Stimulated activated CD8-positive, alpha-beta memory T cell treated with anti-CD3 and anti-CD28 coated beads, Interleukin-12 subunit alpha, Interleukin-12 subunit beta, amount 100 ng/mL, for 1 hour (primary cell): Measurements from ENCODE around the gene PRKCG.

Experiments
- DNase-seq: peaks from one replicate; pipeline ENCODE4 v3.0.0-alpha.2; 2020; ENCODE audit warnings: low read depth

Gene PRKCG

DNA sequence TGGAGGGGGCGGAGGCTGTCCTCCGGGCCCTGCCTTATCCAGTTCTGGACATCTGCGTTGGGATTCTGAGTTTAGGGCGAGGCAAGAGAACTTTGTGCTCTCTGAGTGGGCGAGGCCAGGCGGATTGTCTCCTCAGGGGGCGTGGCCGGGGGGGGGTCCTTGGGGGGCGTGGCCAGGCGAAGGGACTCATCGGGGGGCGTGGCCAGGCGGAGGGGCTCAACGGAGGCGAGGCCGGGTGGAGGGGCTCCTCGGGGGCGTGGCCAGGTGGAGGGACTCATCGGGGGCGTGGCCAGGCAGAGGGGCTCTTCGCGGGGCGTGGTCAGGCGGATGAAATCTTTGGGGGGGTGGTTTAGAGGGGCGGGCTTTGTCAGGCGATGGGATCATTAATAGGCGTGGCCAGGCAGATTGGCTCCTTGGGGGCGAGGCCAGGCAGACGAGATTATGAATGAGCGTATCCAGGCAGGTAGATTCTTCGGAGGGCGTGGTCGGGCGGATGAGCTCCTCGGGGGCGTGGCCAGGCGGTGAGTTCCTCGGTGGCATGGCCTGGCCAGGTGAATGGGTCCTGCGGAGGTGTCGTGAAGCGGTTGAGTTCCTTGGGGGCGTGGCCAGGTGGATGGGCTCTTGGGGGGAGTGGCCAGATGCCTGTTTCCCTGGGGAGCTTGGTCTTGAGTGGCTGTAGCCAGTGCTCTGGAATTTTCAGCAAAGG lies 16.8 kb downstream of the PRKCG start:
- no peak for DNase-seq

DNA sequence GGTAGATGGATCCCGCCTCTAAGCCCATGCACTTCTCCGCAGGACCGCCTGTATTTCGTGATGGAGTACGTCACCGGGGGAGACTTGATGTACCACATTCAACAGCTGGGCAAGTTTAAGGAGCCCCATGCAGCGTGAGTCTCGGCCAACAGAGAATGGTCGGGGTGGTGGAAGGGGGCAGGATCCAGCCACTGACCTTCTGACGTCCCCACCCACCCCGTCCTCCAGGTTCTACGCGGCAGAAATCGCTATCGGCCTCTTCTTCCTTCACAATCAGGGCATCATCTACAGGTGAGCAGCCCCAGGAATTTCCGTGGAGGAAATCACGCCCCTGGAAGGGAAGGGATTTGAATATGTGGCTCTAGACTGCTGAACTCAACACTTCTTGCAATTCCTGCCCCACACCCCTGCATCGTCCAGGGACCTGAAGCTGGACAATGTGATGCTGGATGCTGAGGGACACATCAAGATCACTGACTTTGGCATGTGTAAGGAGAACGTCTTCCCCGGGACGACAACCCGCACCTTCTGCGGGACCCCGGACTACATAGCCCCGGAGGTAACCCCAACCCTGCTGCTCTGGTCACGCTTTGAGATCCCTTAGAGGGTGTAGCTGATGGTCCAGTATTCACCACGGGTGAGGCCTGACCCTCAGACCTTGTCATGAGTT lies 18.3 kb downstream of the PRKCG start:
- no peak for DNase-seq

DNA sequence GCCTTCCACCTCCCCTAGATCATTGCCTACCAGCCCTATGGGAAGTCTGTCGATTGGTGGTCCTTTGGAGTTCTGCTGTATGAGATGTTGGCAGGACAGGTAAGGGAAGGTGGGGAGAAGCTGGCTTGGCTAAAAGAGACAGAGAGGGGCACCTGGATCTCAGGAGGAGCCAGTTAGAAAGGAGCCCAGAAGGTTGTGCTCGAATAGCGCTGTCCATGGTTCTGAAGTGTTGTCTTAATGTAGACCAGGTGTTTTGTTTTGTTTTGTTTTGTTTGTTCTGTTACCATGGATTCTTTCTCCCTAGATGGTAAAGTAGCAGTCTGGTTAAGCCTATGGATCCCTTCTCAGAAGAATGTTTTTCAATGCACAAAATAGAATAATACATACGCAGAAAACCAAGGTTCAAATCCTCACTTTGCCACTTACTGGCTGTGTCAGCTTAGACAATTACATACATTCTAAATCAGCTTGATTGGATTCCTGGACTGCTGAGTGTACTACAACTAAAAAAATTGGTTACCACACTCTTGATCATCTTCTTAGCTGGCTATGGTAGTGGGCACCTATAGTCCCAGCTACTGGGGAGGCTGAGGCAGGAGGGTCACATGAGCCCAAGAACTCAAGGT lies 21.2 kb downstream of the PRKCG start:
- peak; percentile 24 for DNase-seq

DNA sequence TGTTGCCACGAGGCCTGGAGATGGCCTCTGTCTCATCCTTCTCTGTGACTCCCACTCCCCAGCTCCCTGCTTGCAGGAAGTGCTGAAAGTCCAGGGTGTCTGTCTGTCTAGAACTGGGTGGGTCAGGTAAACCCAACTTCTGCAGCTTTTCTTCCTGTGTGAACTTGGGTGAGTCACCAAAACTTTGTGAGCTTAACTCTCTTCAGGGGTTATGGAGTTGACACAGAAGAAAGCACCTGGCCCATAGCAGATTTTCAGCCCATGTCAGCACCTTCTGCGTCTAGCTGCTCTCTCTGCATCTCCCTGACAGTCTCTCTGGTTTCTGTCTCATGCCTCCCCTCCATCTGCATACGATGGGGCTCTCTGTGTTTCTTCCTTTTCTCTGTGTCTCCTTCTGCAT lies 22.9 kb downstream of the PRKCG start:
- no peak for DNase-seq

DNA sequence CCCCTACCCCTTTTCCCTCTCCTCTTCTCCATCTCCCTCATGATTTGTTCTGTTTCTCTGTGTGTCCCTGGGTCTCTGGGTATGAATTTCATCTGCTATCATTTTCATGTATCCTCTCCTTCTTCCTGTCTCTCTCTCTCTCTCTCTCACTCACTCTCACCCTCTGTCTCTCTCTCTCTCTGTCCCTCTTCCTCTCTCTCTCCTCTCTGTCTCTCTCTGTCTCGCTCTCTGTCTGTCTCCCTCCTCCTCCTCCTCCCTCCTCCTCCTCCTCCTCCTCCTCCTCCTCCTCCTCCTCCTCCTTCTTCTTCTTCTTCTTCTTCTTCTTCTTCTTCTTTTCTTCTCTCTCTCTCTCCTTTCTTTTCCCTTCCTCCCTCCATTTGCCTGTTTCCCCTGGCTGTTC lies 23.8 kb downstream of the PRKCG start:
- DNase-seq: no peak

DNA sequence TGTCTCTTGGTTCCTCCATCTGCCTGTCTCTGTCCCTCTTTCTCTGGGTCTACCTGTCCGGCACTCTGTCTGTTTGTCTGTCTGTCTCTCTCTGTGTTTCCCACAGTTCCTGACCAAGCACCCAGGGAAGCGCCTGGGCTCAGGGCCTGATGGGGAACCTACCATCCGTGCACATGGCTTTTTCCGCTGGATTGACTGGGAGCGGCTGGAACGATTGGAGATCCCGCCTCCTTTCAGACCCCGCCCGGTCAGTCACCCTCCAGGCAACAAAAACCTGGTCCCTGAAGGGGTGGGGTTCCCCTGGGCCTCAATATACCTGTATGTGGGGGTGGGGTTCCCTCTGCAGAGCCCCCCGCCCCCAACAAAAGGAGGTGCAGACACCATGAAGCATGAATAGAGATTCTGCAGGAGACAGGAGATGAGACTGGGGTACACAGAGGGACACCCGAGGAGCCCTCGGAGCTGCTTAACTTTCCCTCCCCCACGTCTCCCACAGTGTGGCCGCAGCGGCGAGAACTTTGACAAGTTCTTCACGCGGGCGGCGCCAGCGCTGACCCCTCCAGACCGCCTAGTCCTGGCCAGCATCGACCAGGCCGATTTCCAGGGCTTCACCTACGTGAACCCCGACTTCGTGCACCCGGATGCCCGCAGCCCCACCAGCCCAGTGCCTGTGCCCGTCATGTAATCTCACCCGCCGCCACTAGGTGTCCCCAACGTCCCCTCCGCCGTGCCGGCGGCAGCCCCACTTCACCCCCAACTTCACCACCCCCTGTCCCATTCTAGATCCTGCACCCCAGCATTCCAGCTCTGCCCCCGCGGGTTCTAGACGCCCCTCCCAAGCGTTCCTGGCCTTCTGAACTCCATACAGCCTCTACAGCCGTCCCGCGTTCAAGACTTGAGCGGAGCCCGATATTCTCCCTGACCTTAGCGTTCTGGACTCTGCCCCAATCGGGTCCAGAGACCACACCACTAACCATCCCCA lies 24.5 kb downstream of the PRKCG start:
- DNase-seq: peak; percentile 40

DNA sequence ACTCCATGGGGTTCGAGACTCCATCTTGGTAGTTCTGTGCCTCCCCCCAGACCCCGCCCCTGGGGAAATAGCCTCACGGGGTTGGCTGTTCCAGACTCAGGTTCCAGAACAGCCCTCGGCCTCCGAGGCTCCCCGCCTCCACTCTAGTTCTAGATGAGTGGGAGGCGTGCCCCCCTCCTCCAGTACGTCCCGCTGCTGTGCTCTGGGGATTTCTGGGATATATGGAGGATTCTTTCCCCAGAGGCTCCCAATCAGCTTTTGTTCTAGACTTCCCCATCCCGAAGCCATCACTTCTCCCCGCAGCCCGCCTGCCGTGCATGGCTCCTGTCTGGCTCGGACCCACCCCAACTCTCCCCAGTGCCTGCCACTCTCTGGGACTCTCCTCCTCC lies 25.2 kb downstream of the PRKCG start:
- no peak for DNase-seq

DNA sequence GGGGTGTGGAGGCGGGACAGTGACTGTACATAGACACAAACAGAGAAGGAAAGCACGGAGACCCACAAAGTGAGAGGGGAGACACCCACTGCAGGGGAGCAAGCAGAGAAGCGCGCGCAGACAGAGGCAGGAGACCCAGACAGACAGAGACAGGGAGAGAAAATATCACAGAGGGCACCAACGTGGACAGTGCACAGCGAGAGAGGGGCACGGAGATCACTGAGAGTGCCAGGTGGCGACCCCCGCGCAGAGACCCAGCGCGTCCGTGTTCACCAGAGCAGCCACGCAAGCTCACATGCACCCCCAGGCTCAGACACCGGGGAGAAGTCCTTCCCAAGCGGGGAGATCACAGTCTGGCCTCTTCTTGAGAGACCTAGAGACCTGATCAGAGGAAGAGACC lies 25.7 kb downstream of the PRKCG start:
- DNase-seq: no peak

DNA sequence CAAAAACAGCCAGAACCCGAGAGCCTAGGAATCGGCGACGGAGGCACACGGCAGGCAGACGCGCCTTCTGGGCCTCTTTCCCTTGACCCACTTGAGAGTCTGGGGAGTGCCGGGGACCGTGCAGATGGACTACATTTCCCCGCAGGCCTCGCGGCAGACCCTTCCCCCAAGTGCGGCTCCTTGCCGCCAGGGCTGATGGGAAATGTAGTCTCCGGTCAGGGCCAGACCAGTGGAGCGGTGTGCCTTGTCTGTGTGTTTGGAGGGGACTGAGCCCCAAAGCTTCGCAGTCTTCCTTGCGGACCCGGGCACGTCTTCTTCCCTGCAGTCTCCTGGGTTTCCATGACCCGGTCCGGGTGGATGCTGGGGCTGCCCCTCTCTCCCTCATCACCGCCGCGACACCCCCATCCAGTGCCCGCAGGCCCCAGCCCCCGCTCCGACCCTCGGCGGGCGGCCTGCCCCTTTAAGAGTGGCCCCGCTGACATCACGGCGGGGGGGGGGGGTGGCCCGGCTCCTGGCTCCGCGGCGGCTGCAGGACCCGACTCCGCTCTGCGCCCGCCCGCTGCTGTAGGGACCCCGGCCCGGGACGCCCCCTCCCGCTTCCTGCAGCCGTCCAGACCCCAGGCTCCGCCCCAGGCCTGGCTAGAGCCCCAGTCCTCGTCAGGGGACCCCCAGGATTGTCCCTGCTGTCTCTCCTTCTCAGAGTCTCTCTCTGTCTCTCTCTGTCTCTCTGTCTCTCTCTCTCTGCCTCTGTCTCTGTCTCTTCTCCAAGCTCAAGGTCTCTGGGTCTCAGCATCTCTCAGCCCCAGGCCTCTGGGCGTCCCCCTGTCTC lies 26.3 kb downstream of the PRKCG start:
- no peak for DNase-seq

DNA sequence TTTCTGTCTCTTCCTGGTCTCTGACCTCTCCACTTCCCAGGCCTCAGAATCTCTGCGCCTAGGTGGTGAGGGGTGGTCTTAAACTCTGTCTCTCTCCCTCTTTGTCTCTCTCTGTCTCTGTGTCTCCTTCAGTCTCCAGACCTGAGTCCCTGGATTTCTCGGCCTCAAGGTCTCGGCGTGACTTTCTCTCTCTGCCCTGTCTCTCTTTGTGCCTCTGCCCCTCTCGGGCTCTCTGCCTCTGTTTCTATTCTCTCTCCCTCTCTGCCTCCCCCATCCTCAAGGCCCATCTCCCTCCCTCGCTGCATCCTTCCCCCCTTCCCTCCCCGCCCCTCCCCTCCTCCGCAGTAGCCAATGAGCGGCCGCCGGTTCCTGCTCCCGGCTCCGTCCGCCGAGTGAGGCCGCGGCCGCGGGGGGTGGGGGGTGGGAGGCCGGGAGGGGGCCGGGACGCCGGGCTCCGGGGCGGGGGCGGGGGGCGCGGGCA lies 27.0 kb downstream of the PRKCG start, which contains the start of gene CACNG7:
TSS of gene CACNG7 (plus strand) at position 344 of the 481 bp plus-strand sequence. CDS start 3,554 bp downstream, outside the sequence.
- no peak for DNase-seq

DNA sequence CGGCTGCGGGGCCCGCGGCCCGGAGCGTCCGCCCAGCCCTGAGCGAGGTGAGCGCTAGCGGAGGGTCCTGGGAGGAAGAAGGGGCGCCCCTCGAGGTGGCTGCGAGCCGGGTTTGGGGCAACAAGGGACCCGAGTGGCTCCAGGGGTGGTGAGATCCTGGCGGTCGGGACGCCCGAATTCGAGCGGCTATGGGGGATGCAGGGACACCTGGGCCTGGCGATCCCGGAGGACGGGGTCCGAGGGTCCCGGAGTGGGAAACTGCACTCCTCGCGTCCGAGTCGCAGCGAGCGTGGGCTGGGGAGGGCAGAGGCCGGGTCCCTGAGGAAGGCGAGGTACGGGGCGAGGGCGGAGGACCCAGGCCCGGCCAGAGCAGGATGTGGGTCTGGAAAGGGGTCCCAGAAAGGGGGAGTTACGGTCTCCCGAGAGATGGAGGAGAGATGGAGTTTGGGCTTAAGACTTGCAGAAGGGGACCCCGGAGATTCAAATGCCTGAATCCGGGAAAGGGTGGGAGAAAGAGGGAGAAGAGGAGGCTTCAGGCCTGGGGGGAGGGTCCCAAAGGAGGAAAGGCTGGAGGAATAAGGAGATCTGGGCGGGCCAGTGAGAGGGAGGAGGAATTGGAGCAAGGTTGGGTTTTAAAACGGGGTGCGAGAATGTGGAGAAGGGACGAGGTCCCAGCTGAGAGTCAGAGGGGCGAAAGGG lies 27.6 kb downstream of the PRKCG start:
- DNase-seq: no peak

DNA sequence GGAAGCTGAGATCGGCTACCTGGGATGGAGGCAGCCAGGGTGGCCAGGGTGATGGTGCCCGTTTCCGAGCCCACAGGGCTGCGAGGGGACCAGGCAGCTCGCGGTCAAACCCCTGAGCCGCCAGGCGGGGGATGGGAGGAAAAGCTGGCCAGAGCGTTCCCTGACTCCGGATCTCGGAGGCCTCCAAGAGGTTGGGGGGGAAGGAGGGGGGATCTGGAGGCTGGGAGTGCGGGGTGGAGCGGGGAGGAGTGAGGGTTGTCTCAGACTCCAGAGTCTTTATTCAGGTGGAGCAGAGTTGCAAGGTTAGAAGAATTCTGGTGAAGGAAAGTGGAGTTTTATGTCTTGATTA lies 28.1 kb downstream of the PRKCG start:
- no peak for DNase-seq

DNA sequence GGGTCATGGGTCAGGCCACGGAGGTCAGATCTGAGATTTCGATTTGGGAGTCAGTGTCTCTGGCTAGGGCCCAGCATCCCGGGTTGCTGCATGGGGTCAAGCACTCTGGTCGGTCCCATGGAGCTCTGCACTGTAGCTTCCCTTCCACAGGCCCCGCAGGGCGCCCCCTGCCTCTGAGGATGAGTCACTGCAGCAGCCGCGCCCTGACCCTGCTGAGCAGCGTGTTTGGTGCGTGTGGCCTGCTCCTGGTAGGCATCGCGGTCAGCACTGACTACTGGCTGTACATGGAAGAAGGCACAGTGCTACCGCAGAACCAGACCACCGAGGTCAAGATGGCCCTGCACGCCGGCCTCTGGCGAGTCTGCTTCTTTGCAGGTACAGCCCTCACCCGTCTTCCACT lies 30.7 kb downstream of the PRKCG start:
- DNase-seq: no peak

DNA sequence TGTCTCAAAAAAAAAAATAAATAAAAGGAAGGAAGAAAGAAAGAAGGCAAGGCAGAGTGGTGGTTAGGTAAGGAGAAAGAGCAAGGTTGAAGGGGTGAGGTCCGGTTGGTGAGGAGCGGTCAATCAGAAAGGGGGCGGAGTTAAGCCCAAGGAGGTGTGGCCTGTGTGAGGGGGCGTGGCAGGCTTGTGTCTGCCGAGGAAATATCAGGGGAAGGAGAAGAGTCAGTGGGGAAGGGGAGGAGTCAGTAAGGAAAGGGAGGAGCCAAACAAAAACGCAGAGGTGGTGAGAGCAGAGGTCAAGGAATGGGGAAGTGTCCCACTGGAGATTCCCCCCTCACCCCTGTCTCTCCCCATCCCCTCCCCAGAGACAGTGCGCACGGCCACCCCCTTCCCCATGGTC lies 33.0 kb downstream of the PRKCG start:
- no peak for DNase-seq

DNA sequence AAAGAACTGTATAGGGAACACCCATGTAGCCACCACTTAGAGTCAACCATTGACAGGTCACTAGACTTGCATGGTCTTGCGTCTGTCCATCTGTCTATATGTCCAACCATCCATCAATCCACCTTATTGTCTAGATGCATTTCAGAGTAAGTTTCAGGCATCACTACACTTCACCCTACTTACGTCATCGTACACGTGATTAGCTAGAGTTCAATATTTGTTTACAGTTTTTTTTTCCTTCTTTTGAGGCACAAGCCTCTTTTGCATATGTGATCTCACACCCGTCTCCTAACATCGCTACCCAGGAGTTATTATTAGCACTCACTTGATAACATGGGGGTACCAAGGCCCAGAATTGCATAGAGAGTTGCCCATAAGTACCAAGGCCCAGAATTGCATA lies 34.0 kb downstream of the PRKCG start:
- DNase-seq: no peak

DNA sequence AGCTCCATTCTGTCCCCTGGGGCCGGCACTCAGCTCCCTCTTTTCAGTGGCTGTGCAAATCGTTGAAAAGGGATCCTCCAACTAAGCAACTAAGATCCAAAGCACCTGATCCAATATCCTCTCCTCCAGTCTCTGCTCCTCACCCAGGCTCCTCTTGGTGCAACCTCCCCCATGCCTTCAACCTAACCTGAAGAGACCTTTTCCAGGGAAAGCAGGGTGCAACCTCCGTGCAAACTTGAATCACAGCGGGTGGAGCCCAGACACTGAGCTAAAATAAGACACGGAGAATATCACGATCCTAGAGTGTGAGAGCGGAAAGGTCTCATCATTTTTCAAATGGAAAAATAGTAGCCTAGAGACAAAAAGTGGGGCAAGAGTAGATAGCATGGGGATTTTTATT lies 35.4 kb downstream of the PRKCG start:
- no peak for DNase-seq

DNA sequence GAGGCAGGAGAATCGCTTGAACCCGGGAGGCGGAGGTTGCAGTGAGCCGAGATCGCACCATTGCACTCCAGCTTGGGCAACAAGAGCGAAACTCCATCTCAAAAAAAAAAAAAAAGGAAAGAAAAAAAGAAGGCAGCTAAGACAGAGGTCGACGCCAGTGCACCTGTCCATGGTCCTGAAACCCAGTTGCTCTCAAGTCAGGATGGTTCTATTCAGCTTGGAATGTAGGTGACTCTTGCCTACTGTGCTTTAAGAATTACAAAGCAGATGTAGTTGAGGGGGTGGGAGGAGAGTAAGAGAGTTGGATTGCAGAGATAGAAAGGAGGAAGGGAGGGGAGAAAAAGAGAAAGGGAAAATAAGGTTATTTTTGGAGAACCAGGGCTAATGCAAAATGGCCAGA lies 45.7 kb downstream of the PRKCG start:
- no peak for DNase-seq

DNA sequence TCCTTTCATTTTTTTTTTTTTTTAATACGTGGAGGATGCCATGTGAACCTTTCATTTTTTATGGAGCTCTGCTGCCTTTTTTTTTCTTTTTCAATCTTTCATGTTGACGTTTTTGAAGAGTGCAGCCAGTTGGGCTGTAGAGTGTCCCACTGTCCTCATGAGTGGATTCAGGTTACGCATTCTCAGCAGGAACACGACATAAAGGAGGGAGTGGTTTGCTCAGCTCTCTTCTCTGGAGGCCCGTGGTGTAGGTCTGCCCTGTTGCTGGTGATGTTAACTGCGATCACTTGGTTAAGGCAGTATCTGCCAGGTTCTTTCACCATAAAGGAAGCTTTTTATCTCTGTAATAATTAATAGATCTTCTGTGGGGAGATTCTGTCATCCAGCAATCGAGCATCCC lies 54.0 kb downstream of the PRKCG start:
- no peak for DNase-seq

DNA sequence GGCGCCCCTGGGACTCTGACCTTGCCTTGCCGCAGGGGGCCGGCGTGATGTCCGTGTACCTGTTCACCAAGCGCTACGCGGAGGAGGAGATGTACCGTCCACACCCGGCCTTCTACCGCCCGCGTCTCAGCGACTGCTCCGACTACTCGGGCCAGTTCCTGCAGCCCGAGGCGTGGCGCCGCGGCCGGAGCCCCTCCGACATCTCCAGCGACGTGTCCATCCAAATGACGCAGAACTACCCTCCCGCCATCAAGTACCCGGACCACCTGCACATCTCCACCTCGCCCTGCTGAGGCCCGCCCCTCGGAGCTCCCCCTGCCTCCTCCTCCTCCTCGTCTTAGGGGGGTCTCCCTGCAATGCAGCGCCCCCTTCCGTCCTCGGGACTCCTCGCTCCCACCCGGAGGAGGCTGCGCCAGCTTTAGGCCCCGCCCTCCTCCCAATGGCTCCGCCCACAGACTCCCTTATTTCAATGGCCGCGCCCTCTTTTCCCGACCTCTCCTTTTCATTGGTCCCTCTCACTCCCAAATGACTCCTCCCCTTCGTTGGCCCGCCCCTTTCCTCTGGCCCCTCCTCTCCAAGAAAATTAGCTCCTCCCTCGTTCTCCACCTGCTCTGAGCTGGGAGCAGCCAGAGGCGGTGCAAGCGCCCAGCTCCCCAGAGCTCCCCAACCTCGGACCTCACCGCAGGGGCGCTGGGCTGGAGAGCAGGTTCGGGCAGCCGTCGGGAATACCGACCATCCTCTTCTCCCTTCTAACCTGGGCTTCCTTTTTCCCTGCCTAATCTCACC lies 60.2 kb downstream of the PRKCG start:
- DNase-seq: no peak

DNA sequence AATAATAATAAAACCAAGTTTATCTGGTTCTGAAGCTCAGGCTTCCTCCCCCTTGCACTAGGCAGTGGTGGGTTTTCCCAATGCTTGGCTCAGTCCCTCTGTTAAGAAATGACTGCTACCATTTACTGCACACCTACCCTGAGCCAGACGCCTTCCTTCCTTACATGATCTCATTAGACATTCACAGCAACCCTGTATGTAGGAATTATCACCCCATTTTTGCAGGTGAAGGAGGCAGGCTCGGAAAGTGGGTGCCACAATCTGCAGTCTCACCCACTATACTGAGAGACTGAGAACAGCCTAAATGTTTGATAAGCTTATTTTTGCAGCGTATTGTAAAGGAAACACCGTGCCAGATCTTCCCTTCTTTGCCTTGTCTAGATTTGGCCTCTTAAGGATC lies 62.4 kb downstream of the PRKCG start:
- no peak for DNase-seq
